NCI-H526 treated with DMSO at 0.1 percent for 48 hours (cell line): ENCODE measurements around the gene SNAPC4.

ENCODE experiments used
- DNase-seq: peaks from one replicate; lab custom pipeline; 2025; lab: John Stamatoyannopoulos, UW

The SNAPC4 gene

GRCh38 chr9:136370037-136370436, 29.9 kb downstream of the SNAPC4 start:
- DNase-seq: no peak

- DNase-seq: no peak
These were observed 31.8 kb downstream of the SNAPC4 start for GRCh38 chr9:136368190-136368589.

- DNase-seq: no peak
These were observed 32.4 kb downstream of the SNAPC4 start for GRCh38 chr9:136367296-136368145.

- no peak for DNase-seq
These were observed 33.1 kb downstream of the SNAPC4 start for GRCh38 chr9:136366826-136367225.

GRCh38 chr9:136365775-136366222, 34.2 kb downstream of the SNAPC4 start:
- no peak for DNase-seq

- no peak for DNase-seq
These were observed 34.8 kb downstream of the SNAPC4 start for GRCh38 chr9:136364942-136365774.

- no peak for DNase-seq
These were observed 35.8 kb downstream of the SNAPC4 start for GRCh38 chr9:136363949-136364748.

- peak; percentile 69 for DNase-seq
These were observed 36.6 kb downstream of the SNAPC4 start, which contains the start of gene DNLZ for GRCh38 chr9:136363106-136363948. Gene DNLZ (minus strand): TSS chr9:136363744. CDS start chr9:136363714, 30 bp downstream.

- DNase-seq: no peak
These were observed 37.6 kb downstream of the SNAPC4 start for GRCh38 chr9:136362450-136362784.

GRCh38 chr9:136361754-136362449, 38.1 kb downstream of the SNAPC4 start:
- DNase-seq: no peak

GRCh38 chr9:136361047-136361753, 38.8 kb downstream of the SNAPC4 start:
- no peak for DNase-seq

GRCh38 chr9:136359774-136360718, 39.9 kb downstream of the SNAPC4 start:
- no peak for DNase-seq

GRCh38 chr9:136358888-136359287, 41.1 kb downstream of the SNAPC4 start:
- DNase-seq: no peak

GRCh38 chr9:136358016-136358415, 42.0 kb downstream of the SNAPC4 start:
- no peak for DNase-seq

- DNase-seq: no peak
These were observed 42.7 kb downstream of the SNAPC4 start for GRCh38 chr9:136357202-136357725.

- DNase-seq: no peak
These were observed 44.1 kb downstream of the SNAPC4 start for GRCh38 chr9:136355616-136356557.

- DNase-seq: no peak
These were observed 45.3 kb downstream of the SNAPC4 start for GRCh38 chr9:136354592-136355085.
